ENCODE data around the gene ELN.
"Not testable (repeated sequence)": the region's sequence is repeated elsewhere in the genome, so short reads cannot be mapped to it uniquely, and the experiment has no call there.

Gene ELN

GRCh38 chr7:74027683-74028320 lies at the start of gene ELN:
TSS of gene ELN (plus strand) at chr7:74028173. CDS start at chr7:74028188, 15 bp downstream.
- DNase-seq = no peak

- DNase-seq = no peak
These were observed 49.1 kb upstream of the ELN start for GRCh38 chr7:73978661-73979563.

- not testable (repeated sequence) for DNase-seq
These were observed 48.3 kb upstream of the ELN start for GRCh38 chr7:73979656-73980055.

GRCh38 chr7:73980206-73980605 lies 47.8 kb upstream of the ELN start:
- DNase-seq = no peak

- DNase-seq = no peak
These were observed 46.0 kb upstream of the ELN start for GRCh38 chr7:73981933-73982332.

GRCh38 chr7:73983437-73984164 lies 44.4 kb upstream of the ELN start:
- DNase-seq = no peak

- DNase-seq = no peak
These were observed 43.3 kb upstream of the ELN start for GRCh38 chr7:73984481-73985205.

GRCh38 chr7:73985737-73986141 lies 42.2 kb upstream of the ELN start:
- no peak for DNase-seq

- no peak for DNase-seq
These were observed 41.8 kb upstream of the ELN start for GRCh38 chr7:73986158-73986631.

GRCh38 chr7:73987298-73987697 lies 40.7 kb upstream of the ELN start:
- DNase-seq = no peak

GRCh38 chr7:73988197-73988596 lies 39.8 kb upstream of the ELN start:
- DNase-seq = no peak

GRCh38 chr7:73991522-73992100 lies 36.4 kb upstream of the ELN start:
- DNase-seq = no peak

GRCh38 chr7:73992101-73992562 lies 35.8 kb upstream of the ELN start:
- no peak for DNase-seq

- no peak for DNase-seq
These were observed 34.0 kb upstream of the ELN start for GRCh38 chr7:73994023-73994422.

- no peak for DNase-seq
These were observed 33.2 kb upstream of the ELN start for GRCh38 chr7:73994761-73995160.

- no peak for DNase-seq
These were observed 32.6 kb upstream of the ELN start for GRCh38 chr7:73995330-73995729.

GRCh38 chr7:73995821-73996511 lies 32.0 kb upstream of the ELN start:
- no peak for DNase-seq

GRCh38 chr7:73997056-73997455 lies 30.9 kb upstream of the ELN start:
- DNase-seq = no peak

- DNase-seq = no peak
These were observed 28.1 kb upstream of the ELN start for GRCh38 chr7:73999664-74000435.

GRCh38 chr7:74000489-74001149 lies 27.4 kb upstream of the ELN start:
- no peak for DNase-seq
